ENCODE measurements around the gene VSX2.

Gene VSX2

GRCh38 chr14:74302152-74302628 is 62.9 kb downstream of the VSX2 start:
- DNase-seq (ENCODE audit: low spot score): peak; percentile 72

GRCh38 chr14:74302634-74303569 is 63.7 kb downstream of the VSX2 start, which contains the start of gene ABCD4:
TSS of gene ABCD4 (minus strand) at chr14:74302934. CDS start at chr14:74302912, 22 bp downstream.
- DNase-seq (ENCODE audit: low spot score): peak; percentile 86

- DNase-seq (ENCODE audit: low spot score): no peak
Observed at GRCh38 chr14:74308695-74309094, 69.4 kb downstream of the VSX2 start.

DNA sequence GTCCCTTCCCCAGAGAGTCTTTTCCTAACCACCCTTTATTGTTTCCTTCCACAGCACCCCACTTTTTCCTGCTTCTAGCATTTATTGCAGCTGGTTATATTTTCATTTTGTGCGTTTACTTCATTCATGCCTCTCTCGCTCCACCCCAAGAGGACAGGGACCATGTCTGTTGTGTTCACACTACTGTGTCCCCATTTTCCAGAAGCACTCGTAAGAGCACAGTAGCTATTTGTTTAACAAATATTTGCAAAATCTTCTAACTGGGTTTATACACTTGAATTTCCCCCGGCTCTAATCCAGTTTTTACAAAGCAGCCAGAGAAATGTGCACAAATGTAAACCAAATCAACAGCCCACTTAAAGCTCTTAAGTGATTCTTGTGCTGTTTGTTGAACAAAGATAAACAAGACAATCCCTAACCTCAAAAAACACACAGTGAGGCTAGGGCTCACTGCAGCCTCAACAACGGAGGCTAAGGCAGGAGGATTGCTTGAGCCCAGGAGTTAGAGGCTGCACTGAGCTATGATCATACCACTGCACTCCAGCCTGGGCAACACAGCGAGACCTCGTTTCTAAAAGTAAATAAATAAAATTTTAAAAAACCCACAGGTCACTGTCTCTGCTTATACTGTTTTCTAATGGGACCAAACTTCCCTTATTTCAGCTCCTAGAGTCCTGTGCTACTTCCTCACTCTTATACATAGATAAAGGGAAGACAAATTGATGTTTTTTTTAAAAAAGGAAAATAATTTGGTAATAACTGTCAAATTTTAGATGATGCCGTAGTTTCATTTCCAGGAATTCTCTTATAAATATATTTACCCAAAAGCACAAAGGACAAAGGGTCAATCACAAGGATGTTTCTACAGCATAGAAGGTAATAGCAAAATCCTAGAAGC is 70.1 kb downstream of the VSX2 start:
- no peak for DNase-seq (ENCODE audit: low spot score)

- no peak for DNase-seq (ENCODE audit: low spot score)
Observed at GRCh38 chr14:74312161-74312560, 72.9 kb downstream of the VSX2 start.
